GM23248 (cell line): Measurements from ENCODE around the gene UBE3B.

Source experiments
- EZH2 ChIP-seq: fragments of 200-600 bp; sonication (generic); IDR thresholded peaks from 2 replicates; pipeline ENCODE4 v1.6.1; 2018; ENCODE audit warnings: antibody characterized with exemption, mild to moderate bottlenecking; ENCODE audit not compliant: insufficient read depth, poor library complexity, severe bottlenecking
- EZH2phosphoT487 ChIP-seq: fragments of 200-600 bp; sonication (generic); IDR thresholded peaks from 2 replicates; pipeline ENCODE4 v1.6.1; 2018; ENCODE audit warnings: antibody characterized with exemption, moderate library complexity, mild to moderate bottlenecking, low read depth; ENCODE audit not compliant: insufficient read depth

GRCh38 chr12:109540526-109541412 is 63.3 kb downstream of the UBE3B start:
- TF ChIP-seq EZH2 (no peak), EZH2phosphoT487 (no peak)
